NCI-H1417 (cell line): Measurements from ENCODE around the gene HAPLN1.

Experiments
- DNase-seq, 3 experiments: peaks; one replicate each; lab custom pipeline; 2025; lab: John Stamatoyannopoulos, UW

Gene HAPLN1

GRCh38 chr5:83641946-83642345 is 78.7 kb downstream of the HAPLN1 start:
- peak in 1 of 3 experiments; percentile 24 for DNase-seq

GRCh38 chr5:83639911-83640310 is 80.7 kb downstream of the HAPLN1 start:
- DNase-seq, result peak in 1 of 3 experiments; percentile 40

- no peak for DNase-seq
Measured at GRCh38 chr5:83636156-83636555, 84.5 kb downstream of the HAPLN1 start.

GRCh38 chr5:83633285-83633684 is 87.4 kb downstream of the HAPLN1 start:
- no peak for DNase-seq

GRCh38 chr5:83632874-83633273 is 87.8 kb downstream of the HAPLN1 start:
- DNase-seq, result no peak

- no peak for DNase-seq
Measured at GRCh38 chr5:83628360-83628759, 92.3 kb downstream of the HAPLN1 start.

GRCh38 chr5:83614841-83615240 is 105.8 kb downstream of the HAPLN1 start:
- no peak for DNase-seq

GRCh38 chr5:83608122-83608521 is 112.5 kb downstream of the HAPLN1 start:
- DNase-seq, result peak; percentile 25 to 68 (median 31)

GRCh38 chr5:83595217-83595616 is 125.4 kb downstream of the HAPLN1 start:
- no peak for DNase-seq

- no peak for DNase-seq
Measured at GRCh38 chr5:83590966-83591365, 129.7 kb downstream of the HAPLN1 start.

- peak in 2 of 3 experiments; percentile 58 to 95 for DNase-seq
Measured at GRCh38 chr5:83589786-83590185, 130.9 kb downstream of the HAPLN1 start.
